Loucy (cell line): ENCODE data around the gene MVD.

Experiments
- EZH2phosphoT487 ChIP-seq: fragments of 200-600 bp; IDR thresholded peaks from 2 replicates; pipeline ENCODE4 v1.6.1; 2018; ENCODE audit warnings: antibody characterized with exemption, mild to moderate bottlenecking, moderate library complexity, borderline replicate concordance
- TF ChIP-seq, protein P1 (sequence below): fragments of 200-600 bp; sonication (generic); conservative IDR thresholded peaks from 2 replicates; pipeline ENCODE4 v1.5.1; 2014; ENCODE audit warnings: mild to moderate bottlenecking, antibody characterized with exemption, low read length

DNA sequence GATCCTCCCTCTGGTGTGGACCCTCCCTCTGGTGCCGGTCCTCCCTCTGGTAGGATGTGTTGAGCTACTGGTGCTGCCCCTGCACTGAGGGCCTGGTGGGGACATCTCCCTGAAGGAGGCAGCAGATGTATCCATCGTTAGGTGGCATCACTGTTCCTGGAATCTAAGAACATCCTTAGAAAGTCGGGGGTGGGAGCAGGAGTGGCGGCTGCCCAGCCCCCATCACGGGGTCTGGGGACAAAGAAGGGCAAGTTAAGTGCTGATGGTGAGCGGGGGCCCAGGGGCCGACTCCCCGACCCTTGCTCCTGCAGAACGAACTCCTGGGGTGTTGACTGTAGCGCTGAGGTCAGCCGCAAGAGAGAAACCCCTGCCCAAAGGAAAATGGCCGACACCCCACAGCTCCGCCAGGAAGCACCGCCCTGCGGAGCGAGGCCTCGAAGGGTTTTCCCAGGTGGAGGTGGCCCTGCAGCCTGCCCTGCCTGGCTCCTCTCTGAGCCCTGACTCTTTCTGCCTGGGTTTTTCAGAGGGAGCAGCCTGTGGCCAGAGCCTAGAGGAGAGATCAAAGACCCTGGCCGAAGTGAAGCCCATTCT is 49.0 kb upstream of the MVD start:
- TF ChIP-seq, protein P1, sequence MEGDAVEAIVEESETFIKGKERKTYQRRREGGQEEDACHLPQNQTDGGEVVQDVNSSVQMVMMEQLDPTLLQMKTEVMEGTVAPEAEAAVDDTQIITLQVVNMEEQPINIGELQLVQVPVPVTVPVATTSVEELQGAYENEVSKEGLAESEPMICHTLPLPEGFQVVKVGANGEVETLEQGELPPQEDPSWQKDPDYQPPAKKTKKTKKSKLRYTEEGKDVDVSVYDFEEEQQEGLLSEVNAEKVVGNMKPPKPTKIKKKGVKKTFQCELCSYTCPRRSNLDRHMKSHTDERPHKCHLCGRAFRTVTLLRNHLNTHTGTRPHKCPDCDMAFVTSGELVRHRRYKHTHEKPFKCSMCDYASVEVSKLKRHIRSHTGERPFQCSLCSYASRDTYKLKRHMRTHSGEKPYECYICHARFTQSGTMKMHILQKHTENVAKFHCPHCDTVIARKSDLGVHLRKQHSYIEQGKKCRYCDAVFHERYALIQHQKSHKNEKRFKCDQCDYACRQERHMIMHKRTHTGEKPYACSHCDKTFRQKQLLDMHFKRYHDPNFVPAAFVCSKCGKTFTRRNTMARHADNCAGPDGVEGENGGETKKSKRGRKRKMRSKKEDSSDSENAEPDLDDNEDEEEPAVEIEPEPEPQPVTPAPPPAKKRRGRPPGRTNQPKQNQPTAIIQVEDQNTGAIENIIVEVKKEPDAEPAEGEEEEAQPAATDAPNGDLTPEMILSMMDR, result no peak
- no peak for TF ChIP-seq EZH2phosphoT487
